Amniotic stem cell (primary cell): ENCODE results near the gene ADAT2.

Source experiments
- DNase-seq: peaks from one replicate; lab custom pipeline; 2025; lab: John Stamatoyannopoulos, UW

Gene ADAT2

DNA sequence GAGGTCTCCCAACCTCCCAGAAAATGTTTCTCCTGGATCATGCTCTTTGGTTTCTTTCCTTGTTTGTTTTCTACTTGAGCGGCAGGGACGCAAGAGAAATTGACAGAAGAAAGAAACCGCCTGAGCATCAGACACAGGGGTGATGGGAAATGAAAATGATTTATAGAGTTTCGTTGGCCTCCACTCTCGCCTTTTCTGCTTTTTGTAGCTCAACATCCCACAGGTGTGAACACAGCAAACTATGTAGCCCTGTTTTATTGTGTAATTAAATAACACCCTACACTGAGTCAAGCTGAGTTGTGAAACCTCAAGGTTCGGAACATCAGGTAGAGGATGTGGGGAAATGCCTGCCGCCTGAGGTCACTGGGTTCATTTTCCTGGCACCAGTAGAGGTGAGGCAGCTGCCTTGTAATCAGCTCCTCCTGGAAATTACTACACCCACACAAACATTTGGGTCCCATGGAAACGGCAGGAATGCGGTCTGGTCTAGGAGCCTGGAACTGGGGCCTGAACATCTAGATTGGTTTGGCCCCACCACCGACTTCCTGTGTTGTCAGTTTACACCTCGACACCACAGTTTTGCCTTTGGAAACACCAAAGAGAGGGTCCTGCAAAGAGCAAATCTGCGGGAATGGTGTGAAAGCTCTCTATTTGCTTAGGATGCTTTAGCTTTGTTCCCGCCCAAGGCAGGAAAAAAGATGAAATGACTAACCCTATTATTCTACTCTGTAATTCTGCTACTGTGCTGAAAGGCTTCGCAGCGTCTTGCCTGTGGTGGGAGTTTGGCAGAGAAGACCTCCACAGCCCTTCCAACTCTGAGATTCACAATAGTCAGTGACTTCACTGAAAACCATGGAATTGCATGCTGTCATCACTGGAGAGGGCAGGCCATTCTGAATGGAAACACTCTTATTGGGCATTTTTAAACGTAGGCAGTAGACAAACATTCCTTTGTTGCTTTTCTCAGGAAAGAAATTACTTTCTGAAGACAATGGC is 53.0 kb downstream of the ADAT2 start:
- no peak for DNase-seq

DNA sequence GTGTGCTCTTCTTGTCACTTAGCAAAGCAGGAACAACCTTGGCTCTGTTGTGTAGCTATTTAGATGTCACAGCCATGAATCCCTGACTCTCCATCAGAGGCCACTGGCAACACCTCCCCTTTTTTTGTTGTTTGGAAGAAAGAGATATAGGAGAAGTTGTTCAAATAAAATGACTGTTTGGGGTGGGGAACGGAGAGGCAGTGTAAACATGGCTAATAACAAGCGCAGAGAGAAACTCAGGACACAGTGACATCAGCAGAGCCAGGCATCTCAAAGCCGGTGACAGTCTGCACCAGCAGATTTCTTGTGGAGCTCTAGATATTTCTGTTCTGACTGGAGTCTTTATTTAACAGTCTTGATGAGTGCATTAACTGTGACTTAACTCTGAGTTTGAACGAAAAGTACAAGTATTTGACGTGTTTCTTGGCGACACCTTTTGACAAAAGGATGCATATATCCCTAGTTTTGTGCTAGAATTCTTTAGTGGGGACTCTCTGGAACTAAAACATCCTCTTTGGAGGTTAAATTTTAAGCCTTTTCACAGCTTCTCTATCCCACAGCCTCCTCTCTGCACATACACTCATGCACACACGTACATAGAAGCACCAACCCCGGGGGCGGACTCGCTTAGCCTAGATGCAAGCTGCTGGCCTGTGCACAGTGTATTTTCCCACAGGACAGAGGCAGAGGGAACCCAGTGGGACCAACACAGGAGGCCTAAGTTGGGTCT is 53.8 kb downstream of the ADAT2 start:
- DNase-seq: no peak

DNA sequence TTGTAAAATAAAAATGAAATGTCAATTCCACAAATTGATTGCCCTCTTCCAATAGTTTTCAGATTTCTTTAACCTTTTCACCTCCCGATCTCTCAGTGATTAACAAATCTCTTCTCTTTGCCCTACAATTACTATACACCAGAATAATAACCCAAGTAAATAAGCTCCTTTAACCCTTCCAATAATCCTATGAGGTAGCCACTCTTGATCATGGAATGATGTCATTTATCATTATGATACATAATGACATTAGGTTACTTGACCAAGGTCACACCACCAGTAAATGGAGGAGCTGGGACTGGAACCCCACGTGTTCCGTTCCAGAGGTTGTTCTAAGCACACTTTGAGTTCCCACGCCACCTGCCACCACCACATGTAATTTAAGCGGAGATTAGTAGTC is 54.8 kb downstream of the ADAT2 start:
- no peak for DNase-seq

GRCh38 chr6:143394389-143394788 is 56.1 kb downstream of the ADAT2 start:
- DNase-seq: no peak

GRCh38 chr6:143390278-143390677 is 60.2 kb downstream of the ADAT2 start:
- no peak for DNase-seq

DNA sequence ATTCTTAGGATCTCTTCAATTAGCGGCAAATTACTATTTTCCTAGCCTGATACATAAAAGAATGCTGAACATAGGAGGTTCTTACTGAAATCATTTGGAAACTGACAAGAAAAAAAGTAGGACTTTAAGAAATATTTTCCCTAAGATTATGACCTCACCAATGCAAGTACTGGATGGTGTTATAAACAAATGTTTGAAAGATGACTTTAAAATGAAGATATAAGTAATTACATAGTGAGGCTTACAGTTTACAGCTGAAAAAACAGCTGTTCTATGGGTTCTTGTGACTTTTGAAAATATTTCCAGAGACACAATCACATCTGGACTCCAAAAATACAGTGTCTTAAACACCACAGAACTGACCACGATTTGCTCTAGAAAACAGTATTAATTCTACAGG is 64.9 kb downstream of the ADAT2 start:
- DNase-seq: no peak

GRCh38 chr6:143376861-143377260 is 73.6 kb downstream of the ADAT2 start:
- DNase-seq: no peak

DNA sequence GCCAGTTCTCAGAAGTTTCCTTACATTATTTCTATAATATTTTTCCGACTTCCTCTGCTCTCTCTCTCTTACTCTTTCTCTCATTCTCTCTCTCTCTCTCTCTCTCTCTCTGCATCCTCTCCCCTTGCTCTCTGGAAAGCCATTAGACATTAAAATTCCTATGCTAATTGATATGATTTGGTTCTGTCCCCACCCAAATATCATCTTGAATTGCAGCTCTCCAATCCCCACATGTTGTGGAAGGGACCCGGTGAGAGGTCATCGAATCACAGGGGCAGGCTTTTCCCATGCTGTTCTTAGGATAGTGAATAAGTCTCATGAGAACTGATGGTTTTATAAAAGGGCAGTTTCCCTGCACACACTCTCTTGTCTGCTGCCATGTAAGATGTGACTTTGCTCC is 74.1 kb downstream of the ADAT2 start:
- no peak for DNase-seq

GRCh38 chr6:143375022-143375585 is 75.4 kb downstream of the ADAT2 start:
- no peak for DNase-seq

DNA sequence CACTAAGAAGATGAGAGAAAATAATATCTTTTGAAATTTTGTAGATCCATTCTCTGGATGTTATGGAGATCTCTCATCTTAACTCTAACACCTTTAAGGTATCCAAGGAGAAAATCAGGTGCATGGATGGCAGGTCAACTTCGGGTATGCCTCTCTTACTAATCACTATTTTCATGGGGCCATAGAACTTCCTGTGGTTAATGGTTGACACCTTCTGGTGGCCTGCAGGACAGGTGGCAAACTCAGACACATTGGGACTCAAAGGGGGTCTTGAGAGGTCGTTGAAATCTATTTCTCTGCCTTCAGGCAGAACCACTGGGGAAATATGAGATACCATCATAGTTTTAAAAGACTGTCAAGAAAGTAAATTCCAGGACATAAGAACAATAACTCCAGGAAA is 76.5 kb downstream of the ADAT2 start:
- DNase-seq: no peak
